Measurements from ENCODE around the gene KCNH4. TPM values are rescaled to one million over a fixed set of nuclear protein-coding genes. Genes with fewer than 3 reads are reported as not detected.

KCNH4 gene
- total RNA-seq, 2 experiments from 2014 or later = not detected

- H3K9me3 ChIP-seq (ENCODE audit: low read length) = no peaks in the 10 kb centered on the region
- H3K4me3 ChIP-seq (ENCODE audit: low read depth, low read length, poor library complexity, severe bottlenecking) = no peak overlapping the region
- peaks cover 6% of the 10 kb centered on the region for H3K4me1 ChIP-seq (ENCODE audit: insufficient read depth, low read length, poor library complexity, severe bottlenecking)
- no peak overlapping the region for H2AFZ ChIP-seq (ENCODE audit: low read length)
- TF ChIP-seq EZH2phosphoT487 (IDR thresholded peaks at IDR 0.05; ENCODE audit: borderline replicate concordance, low read depth, low read length) = no peak
- no peak for TF ChIP-seq CTCF (conservative IDR thresholded peaks at IDR 0.05; ENCODE audit: low read length)
- DNase-seq (ENCODE audit: low spot score) = no peak
- BruUV-seq (replicated peaks) = no TSS peak
- intact Hi-C loops (cut with micrococcal nuclease; ENCODE audit: unreplicated experiment) = no loop called here
- ChIA-PET CTCF (ENCODE audit: unreplicated experiment) (no interaction called here), POLR2A (no interaction called here)
- no peaks in the 10 kb centered on the region for H4K20me1 ChIP-seq (ENCODE audit: insufficient read depth, low read length)
- H3K9me2 ChIP-seq (ENCODE audit: insufficient read depth, low read length) = no peaks in the 10 kb centered on the region
- peaks cover 2% of the 10 kb centered on the region; the same call in 1 of the 2 replicates for H3K36me3 ChIP-seq (ENCODE audit: insufficient read depth, low read length)
- no peaks in the 10 kb centered on the region; the same call in 1 of the 2 replicates for H3K79me2 ChIP-seq (ENCODE audit: insufficient read depth, low read depth, low read length)
- no peak overlapping the region for H3K4me2 ChIP-seq (ENCODE audit: low read length)
- no peak overlapping the region for H3K27ac ChIP-seq (ENCODE audit: low read depth, low read length, poor library complexity, severe bottlenecking)
These were observed 20.5 kb upstream of the KCNH4 start for GRCh38 chr17:42201458-42201772.

GRCh38 chr17:42200706-42201457 is 19.9 kb upstream of the KCNH4 start:
- no peak overlapping the region for H3K27ac ChIP-seq (ENCODE audit: low read depth, low read length, poor library complexity, severe bottlenecking)
- H3K4me1 ChIP-seq (ENCODE audit: insufficient read depth, low read length, poor library complexity, severe bottlenecking) = peaks cover 6% of the 10 kb centered on the region
- H3K9me2 ChIP-seq (ENCODE audit: insufficient read depth, low read length) = no peaks in the 10 kb centered on the region
- CTCF ChIA-PET (ENCODE audit: unreplicated experiment) = no interaction called here
- TF ChIP-seq CTCF (conservative IDR thresholded peaks at IDR 0.05; ENCODE audit: low read length) = no peak
- no peak for TF ChIP-seq EZH2phosphoT487 (IDR thresholded peaks at IDR 0.05; ENCODE audit: borderline replicate concordance, low read depth, low read length)
- no peak overlapping the region for H2AFZ ChIP-seq (ENCODE audit: low read length)
- H3K9me3 ChIP-seq (ENCODE audit: low read length) = no peaks in the 10 kb centered on the region
- POLR2A ChIA-PET = no interaction called here
- no peaks in the 10 kb centered on the region for H4K20me1 ChIP-seq (ENCODE audit: insufficient read depth, low read length)
- H3K36me3 ChIP-seq (ENCODE audit: insufficient read depth, low read length) = peaks cover 2% of the 10 kb centered on the region; the same call in 1 of the 2 replicates
- no peak for DNase-seq (ENCODE audit: low spot score)
- H3K4me3 ChIP-seq (ENCODE audit: low read depth, low read length, poor library complexity, severe bottlenecking) = no peak overlapping the region
- no peak overlapping the region for H3K4me2 ChIP-seq (ENCODE audit: low read length)
- BruUV-seq (replicated peaks) = TSS peak; percentile 62
- intact Hi-C loops (cut with micrococcal nuclease; ENCODE audit: unreplicated experiment) = no loop called here
- no peaks in the 10 kb centered on the region; the same call in 1 of the 2 replicates for H3K79me2 ChIP-seq (ENCODE audit: insufficient read depth, low read depth, low read length)

- CTCF ChIA-PET (ENCODE audit: unreplicated experiment) = no interaction called here
- Histone ChIP-seq H3K9me3 (ENCODE audit: low read length) (no peaks in the 10 kb centered on the region), H4K20me1 (ENCODE audit: insufficient read depth, low read length) (no peaks in the 10 kb centered on the region), H3K27ac (ENCODE audit: low read depth, low read length, poor library complexity, severe bottlenecking) (no peak overlapping the region), H3K36me3 (ENCODE audit: insufficient read depth, low read length) (no peaks in the 10 kb centered on the region; the same call in 1 of the 2 replicates), H3K4me2 (ENCODE audit: low read length) (no peak overlapping the region), H3K4me1 (ENCODE audit: insufficient read depth, low read length, poor library complexity, severe bottlenecking) (peaks cover 9% of the 10 kb centered on the region), H3K79me2 (ENCODE audit: insufficient read depth, low read depth, low read length) (no peaks in the 10 kb centered on the region; the same call in 1 of the 2 replicates), H3K4me3 (ENCODE audit: low read depth, low read length, poor library complexity, severe bottlenecking) (no peak overlapping the region), H3K9me2 (ENCODE audit: insufficient read depth, low read length) (no peaks in the 10 kb centered on the region), H2AFZ (ENCODE audit: low read length) (no peak overlapping the region)
- no peak for DNase-seq (ENCODE audit: low spot score)
- TF ChIP-seq CTCF (conservative IDR thresholded peaks at IDR 0.05; ENCODE audit: low read length) (no peak), EZH2phosphoT487 (IDR thresholded peaks at IDR 0.05; ENCODE audit: borderline replicate concordance, low read depth, low read length) (no peak)
- intact Hi-C loops (cut with micrococcal nuclease; ENCODE audit: unreplicated experiment) = no loop called here
- BruUV-seq (replicated peaks) = no TSS peak
- POLR2A ChIA-PET = no interaction called here
These were observed 18.6 kb upstream of the KCNH4 start for GRCh38 chr17:42199416-42200011.

Measured in OCI-LY7 (cell line).